Activated naive CD8-positive, alpha-beta T cell treated with anti-CD3 and anti-CD28 coated beads for 36 hours (primary cell): ENCODE data around the gene GNB3. TPM values are rescaled to one million over a fixed set of nuclear protein-coding genes. Genes with fewer than 3 reads are reported as not detected.

Experiments used
- DNase-seq: peaks from one replicate; pipeline ENCODE4 v3.0.0; 2021
- H3K27ac Mint-ChIP-seq: one replicate; pipeline ENCODE4 v1.8.0; 2022; ENCODE audit warnings: mild to moderate bottlenecking, moderate library complexity, mixed read lengths
- H3K27me3 Mint-ChIP-seq: one replicate; pipeline ENCODE4 v1.8.0; 2022; ENCODE audit warnings: mild to moderate bottlenecking, mixed read lengths
- H3K36me3 Mint-ChIP-seq: one replicate; pipeline ENCODE4 v1.8.0; 2021; ENCODE audit warnings: mild to moderate bottlenecking, mixed read lengths
- H3K4me1 Mint-ChIP-seq: one replicate; pipeline ENCODE4 v1.8.0; 2021; ENCODE audit warnings: mixed read lengths
- H3K4me3 Mint-ChIP-seq: one replicate; pipeline ENCODE4 v1.8.0; 2022; ENCODE audit warnings: mild to moderate bottlenecking, moderate library complexity, mixed read lengths
- H3K9me3 Mint-ChIP-seq: one replicate; pipeline ENCODE4 v1.8.0; 2022; ENCODE audit warnings: mixed read lengths
- total RNA-seq, 2 experiments: library from RNA; stranded (reverse); gene quantifications; one replicate each; pipeline ENCODE4 v1.2.3, GENCODE V29; 2021

GNB3 gene
- total RNA-seq, 2 experiments from 2014 or later: 0.10 TPM; not detected in 1

DNA sequence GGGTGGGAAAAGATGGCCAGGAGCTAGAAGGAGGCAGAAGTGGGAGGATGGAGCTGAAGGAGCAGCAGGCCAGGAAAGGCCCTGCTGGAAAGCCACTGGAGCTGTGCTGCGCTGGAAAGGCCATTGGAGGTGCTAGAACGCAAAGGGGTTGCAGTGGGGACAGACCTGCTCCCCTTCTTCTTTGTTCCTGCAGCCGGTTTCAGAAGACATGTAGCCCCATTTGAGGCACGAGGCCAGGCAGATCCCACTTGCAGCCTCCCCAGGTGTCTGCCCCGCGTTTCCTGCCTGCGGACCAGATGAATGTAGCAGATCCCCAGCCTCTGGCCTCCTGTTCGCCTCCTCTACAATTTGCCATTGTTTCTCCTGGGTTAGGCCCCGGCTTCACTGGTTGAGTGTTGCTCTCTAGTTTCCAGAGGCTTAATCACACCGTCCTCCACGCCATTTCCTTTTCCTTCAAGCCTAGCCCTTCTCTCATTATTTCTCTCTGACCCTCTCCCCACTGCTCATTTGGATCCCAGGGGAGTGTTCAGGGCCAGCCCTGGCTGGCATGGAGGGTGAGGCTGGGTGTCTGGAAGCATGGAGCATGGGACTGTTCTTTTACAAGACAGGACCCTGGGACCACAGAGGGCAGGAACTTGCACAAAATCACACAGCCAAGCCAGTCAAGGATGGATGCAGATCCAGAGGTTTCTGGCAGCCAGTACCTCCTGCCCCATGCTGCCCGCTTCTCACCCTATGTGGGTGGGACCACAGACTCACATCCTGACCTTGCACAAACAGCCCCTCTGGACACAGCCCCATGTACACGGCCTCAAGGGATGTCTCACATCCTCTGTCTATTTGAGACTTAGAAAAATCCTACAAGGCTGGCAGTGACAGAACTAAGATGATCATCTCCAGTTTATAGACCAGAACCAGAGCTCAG, 21.4 kb upstream of the GNB3 start:
- Mint-ChIP-seq H3K4me3 (no peak overlapping the region), H3K27ac (no peak overlapping the region), H3K27me3 (peaks cover 34% of the 10 kb centered on the region), H3K9me3 (no peaks in the 10 kb centered on the region), H3K36me3 (no peaks in the 10 kb centered on the region), H3K4me1 (peaks cover 9% of the 10 kb centered on the region)
- no peak for DNase-seq

GRCh38 chr12:6820166-6820565, 20.6 kb upstream of the GNB3 start:
- H3K27me3 Mint-ChIP-seq: peaks cover 42% of the 10 kb centered on the region
- H3K4me1 Mint-ChIP-seq: peaks cover 9% of the 10 kb centered on the region
- DNase-seq: no peak
- no peak overlapping the region for H3K4me3 Mint-ChIP-seq
- no peaks in the 10 kb centered on the region for H3K36me3 Mint-ChIP-seq
- no peaks in the 10 kb centered on the region for H3K9me3 Mint-ChIP-seq
- no peak overlapping the region for H3K27ac Mint-ChIP-seq

DNA sequence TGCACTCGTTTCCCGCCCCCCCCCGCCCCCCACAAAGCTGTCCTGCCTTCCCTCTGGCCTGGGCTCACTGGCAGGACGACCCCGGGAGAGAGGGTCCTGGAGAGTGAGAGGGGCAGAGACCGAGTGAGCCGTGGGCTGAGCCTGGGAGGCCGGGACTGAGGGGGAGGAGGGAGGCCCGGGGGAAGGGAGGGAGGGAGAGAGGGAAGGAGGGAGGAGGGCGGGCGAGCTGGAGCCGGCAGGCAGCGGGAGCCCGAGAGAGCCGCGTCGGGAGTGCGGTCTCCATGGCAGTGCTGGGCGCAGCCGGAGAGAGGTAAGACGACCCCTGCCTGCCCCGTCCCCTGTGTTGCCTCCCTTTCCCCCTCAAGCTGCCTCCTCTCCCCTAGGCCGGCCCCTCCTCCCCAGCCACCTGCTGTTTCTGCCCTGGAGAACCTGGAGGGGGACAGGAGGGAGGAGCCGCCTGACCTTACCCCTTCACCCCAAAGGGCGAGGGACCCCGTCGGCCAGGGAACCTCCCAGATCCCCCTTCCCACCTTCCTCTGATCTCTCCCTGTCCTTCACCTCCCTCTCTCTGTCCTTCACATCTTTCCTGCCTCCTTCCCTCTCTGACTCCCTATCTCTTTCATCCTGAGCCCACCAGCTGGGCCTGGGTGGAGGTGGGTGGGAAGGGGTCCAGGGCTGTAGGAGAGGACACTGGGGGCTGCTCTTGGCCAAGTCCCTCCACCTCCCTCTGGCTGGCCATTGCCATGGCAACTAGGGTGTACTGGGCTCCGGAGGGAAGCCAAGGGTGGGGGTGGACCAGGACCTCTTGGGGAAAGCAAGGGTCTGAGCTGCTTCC, 18.9 kb upstream of the GNB3 start, which contains the start of gene GPR162:
Gene GPR162, plus strand, starts transcription at position 231 of the 835 bp plus-strand sequence. CDS start 2,078 bp downstream, outside the sequence.
- Mint-ChIP-seq H3K9me3 (no peaks in the 10 kb centered on the region), H3K27me3 (peaks cover 56% of the 10 kb centered on the region), H3K27ac (no peak within 1 kb of the TSS), H3K36me3 (no peaks in the 10 kb centered on the region), H3K4me1 (peaks cover 13% of the 10 kb centered on the region), H3K4me3 (peak within 1 kb of the TSS; percentile 44)
- peak; percentile 21 for DNase-seq

- Mint-ChIP-seq H3K9me3 (no peaks in the 10 kb centered on the region), H3K27me3 (peaks cover 63% of the 10 kb centered on the region), H3K27ac (no peak overlapping the region), H3K36me3 (no peaks in the 10 kb centered on the region), H3K4me3 (no peak overlapping the region), H3K4me1 (peaks cover 15% of the 10 kb centered on the region)
- no peak for DNase-seq
These were observed 18.1 kb upstream of the GNB3 start for GRCh38 chr12:6822426-6823135.

- no peak overlapping the region for H3K27ac Mint-ChIP-seq
- H3K9me3 Mint-ChIP-seq: no peaks in the 10 kb centered on the region
- peaks cover 18% of the 10 kb centered on the region for H3K4me1 Mint-ChIP-seq
- DNase-seq: no peak
- no peak overlapping the region for H3K4me3 Mint-ChIP-seq
- peaks cover 69% of the 10 kb centered on the region for H3K27me3 Mint-ChIP-seq
- H3K36me3 Mint-ChIP-seq: no peaks in the 10 kb centered on the region
These were observed 17.3 kb upstream of the GNB3 start for GRCh38 chr12:6823182-6824084.

DNA sequence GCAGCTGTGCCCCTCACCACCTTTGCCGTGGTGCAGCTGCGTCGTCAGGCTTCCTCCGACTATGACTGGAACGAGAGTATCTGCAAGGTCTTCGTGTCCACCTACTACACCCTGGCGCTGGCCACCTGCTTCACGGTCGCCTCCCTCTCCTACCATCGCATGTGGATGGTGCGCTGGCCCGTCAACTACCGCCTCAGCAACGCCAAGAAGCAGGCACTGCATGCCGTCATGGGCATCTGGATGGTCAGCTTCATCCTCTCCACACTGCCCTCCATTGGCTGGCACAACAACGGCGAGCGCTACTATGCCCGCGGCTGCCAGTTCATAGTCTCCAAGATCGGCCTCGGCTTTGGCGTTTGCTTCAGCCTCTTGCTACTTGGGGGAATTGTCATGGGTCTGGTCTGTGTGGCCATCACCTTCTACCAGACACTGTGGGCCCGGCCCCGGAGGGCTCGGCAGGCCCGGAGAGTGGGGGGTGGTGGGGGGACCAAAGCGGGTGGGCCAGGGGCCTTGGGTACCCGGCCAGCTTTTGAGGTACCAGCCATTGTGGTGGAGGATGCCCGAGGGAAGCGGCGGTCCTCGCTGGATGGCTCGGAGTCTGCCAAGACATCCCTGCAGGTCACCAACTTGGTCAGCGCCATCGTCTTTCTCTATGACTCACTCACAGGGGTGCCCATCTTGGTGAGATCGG, 16.5 kb upstream of the GNB3 start:
- H3K27ac Mint-ChIP-seq: no peak overlapping the region
- no peaks in the 10 kb centered on the region for H3K36me3 Mint-ChIP-seq
- H3K4me1 Mint-ChIP-seq: peaks cover 23% of the 10 kb centered on the region
- H3K9me3 Mint-ChIP-seq: no peaks in the 10 kb centered on the region
- no peak overlapping the region for H3K4me3 Mint-ChIP-seq
- H3K27me3 Mint-ChIP-seq: peaks cover 75% of the 10 kb centered on the region
- DNase-seq: no peak

DNA sequence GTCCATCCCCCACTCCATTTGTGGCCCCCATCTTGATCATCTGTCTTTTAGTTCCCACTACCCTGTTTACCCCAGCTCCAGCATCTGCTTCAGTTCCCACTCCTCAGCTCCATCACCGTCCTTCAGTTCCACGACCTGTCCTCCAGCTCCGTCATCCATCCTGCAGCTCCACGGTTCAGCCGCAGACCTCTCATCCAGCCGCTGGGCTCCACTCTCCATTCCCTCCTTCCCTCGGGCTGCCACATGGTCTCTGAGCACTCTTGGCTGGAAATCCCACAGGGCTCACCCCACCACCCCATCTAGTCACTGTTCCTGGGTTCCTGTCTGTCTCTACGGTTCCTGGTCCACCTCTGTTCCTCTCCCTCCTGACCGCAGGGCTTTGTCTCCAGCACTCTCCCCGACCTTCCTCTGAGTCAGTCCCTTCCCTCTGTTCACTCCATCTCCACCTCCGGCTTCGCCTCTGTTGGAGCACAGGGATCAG, 15.8 kb upstream of the GNB3 start:
- Mint-ChIP-seq H3K9me3 (no peaks in the 10 kb centered on the region), H3K27me3 (peaks cover 80% of the 10 kb centered on the region), H3K27ac (no peak overlapping the region), H3K36me3 (no peaks in the 10 kb centered on the region), H3K4me1 (peaks cover 25% of the 10 kb centered on the region), H3K4me3 (no peak overlapping the region)
- DNase-seq: no peak

- H3K27ac Mint-ChIP-seq: no peak overlapping the region
- no peak overlapping the region for H3K4me3 Mint-ChIP-seq
- H3K27me3 Mint-ChIP-seq: peaks cover 77% of the 10 kb centered on the region
- H3K36me3 Mint-ChIP-seq: no peaks in the 10 kb centered on the region
- DNase-seq: peak; percentile 76
- peaks cover 25% of the 10 kb centered on the region for H3K4me1 Mint-ChIP-seq
- no peaks in the 10 kb centered on the region for H3K9me3 Mint-ChIP-seq
These were observed 15.2 kb upstream of the GNB3 start for GRCh38 chr12:6825398-6826124.

DNA sequence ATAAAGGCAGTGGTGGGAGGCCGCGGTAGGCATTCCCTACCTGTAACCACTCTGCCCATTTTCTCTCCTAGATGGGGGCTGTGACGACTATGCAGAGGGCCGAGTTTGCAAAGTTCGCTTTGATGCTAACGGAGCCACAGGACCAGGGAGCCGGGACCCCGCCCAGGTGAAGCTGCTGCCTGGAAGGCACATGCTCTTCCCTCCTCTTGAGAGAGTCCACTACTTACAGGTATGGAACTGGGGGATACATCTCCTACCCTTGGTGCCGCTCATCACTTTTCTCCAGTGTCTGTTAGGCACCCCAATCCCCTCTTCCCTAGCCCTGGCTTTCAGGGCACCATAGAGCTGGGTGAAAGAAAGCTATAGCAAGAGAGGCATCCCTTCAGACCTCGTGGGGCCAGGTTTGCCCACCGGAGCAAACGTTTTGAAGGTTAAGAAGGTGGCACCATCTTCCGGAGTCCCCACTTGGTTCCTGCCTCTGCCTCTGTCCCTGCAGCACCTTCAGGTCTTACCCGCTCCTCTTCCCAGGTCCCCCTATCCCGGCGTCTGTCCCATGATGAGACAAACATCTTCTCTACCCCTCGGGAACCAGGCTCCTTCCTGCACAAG, 14.5 kb upstream of the GNB3 start:
- H3K4me1 Mint-ChIP-seq: peaks cover 21% of the 10 kb centered on the region
- DNase-seq: no peak
- no peak overlapping the region for H3K4me3 Mint-ChIP-seq
- H3K9me3 Mint-ChIP-seq: no peaks in the 10 kb centered on the region
- no peak overlapping the region for H3K27ac Mint-ChIP-seq
- H3K27me3 Mint-ChIP-seq: peaks cover 75% of the 10 kb centered on the region
- H3K36me3 Mint-ChIP-seq: no peaks in the 10 kb centered on the region

DNA sequence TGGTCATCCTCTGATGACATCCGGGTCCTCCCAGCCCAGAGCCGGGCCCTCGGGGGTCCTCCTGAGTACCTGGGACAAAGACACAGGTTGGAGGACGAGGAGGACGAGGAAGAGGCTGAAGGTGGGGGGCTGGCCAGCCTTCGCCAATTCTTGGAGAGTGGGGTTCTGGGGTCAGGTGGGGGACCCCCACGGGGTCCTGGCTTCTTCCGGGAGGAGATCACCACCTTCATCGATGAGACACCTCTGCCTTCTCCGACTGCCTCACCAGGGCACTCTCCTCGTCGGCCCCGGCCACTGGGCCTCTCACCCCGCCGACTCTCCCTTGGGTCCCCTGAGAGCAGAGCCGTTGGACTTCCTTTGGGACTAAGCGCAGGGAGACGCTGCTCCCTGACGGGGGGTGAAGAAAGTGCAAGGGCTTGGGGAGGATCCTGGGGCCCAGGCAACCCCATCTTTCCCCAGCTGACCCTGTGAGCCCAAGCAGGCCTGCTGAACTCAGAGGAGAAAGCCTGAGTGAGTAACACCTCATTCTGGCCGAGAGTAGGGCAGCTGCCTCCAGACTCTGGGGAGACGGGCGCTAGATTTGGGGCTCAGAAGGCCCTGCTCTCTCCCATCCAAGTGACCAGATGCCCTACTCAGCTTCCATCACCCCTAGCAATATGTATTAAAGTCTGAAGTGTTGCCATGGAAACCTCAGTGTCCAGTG, 13.8 kb upstream of the GNB3 start:
- Mint-ChIP-seq H3K27ac (no peak overlapping the region), H3K9me3 (no peaks in the 10 kb centered on the region), H3K36me3 (no peaks in the 10 kb centered on the region), H3K27me3 (peaks cover 71% of the 10 kb centered on the region), H3K4me1 (peaks cover 19% of the 10 kb centered on the region), H3K4me3 (peak overlapping the region; percentile 38)
- no peak for DNase-seq

DNA sequence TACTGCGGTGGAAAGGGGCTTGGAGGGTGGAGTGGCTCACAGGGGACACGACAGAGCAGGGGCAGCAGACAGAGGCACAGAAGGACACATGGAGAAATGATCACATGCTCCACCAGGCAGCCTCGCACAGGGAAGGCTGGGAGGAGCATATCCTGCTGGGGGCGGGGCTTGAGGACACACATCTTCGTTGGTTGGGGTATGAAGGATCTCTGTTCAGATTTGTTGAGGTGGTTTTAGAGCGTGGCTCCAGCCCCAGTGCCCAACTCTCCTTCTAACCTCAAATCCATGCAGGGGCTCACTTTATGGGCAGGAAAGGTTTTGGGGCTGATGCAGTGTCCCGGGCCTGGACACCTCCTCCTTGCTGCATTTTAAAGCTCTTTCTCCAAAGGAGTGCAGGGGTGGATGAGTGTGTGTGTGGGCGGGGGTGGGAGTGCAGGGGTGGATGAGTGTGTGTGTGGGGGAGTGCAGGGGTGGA, 13.3 kb upstream of the GNB3 start:
- H3K27me3 Mint-ChIP-seq: peaks cover 65% of the 10 kb centered on the region
- no peaks in the 10 kb centered on the region for H3K9me3 Mint-ChIP-seq
- no peak overlapping the region for H3K27ac Mint-ChIP-seq

More for the DNA sequence above, 13.3 kb upstream of the GNB3 start:
- DNase-seq: peak; percentile 42
- Mint-ChIP-seq H3K4me1 (peaks cover 17% of the 10 kb centered on the region), H3K36me3 (no peaks in the 10 kb centered on the region), H3K4me3 (peak overlapping the region; percentile 38)
